Measurements from ENCODE around the gene SUSD2. TPM values are rescaled to one million over a fixed set of nuclear protein-coding genes. Genes with fewer than 3 reads are reported as not detected.
"Not testable (repeated sequence)": the region's sequence is repeated elsewhere in the genome, so short reads cannot be mapped to it uniquely, and the experiment has no call there.

SUSD2 gene
- total RNA-seq, 2 experiments from 2014 or later: 1.0 to 1.1 TPM

DNA sequence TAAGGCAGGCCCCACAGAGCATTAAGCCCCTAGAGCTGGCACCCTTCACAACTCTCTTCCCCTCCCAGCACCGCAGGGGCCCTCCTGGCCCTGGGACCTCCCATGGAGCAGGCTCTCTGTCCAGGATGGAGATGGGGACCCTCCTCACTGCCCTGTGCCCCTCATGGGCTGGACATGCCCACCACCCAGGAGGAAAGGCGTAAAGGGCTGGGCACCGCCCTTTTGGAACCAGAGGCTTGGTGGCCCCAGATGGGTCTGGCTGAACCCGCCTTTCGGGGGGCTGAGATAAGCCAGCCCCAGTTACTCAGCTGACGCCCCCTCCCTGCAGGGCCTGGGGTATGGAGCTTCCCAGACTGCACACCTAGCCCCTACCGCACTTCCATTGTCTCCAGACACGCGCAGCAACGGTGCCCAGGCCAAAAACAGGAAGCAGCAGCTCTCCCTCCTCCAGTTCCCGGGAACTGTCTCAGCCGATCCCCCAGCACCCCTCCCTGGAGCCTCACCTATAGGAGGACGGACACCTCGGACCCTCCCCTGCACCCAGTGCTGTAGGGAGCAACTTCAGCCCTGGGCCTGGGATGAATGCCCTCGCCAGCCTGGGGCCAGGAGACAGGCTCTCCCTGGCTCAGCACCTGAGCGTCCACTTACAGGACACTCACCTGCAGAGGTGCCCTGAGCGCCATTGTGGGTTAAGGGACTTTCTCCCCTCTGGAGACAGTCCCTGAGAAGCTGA is 1.6 kb upstream of the SUSD2 start:
- POLR2A ChIA-PET: no interaction called here
- no peaks in the 10 kb centered on the region for H3K27me3 Mint-ChIP-seq
- peaks cover 3% of the 10 kb centered on the region for H3K4me1 Mint-ChIP-seq
- H3K9me3 Mint-ChIP-seq: no peaks in the 10 kb centered on the region
- DNase-seq: no peak
- H3K4me3 Mint-ChIP-seq: no peak overlapping the region
- peaks cover 5% of the 10 kb centered on the region for H3K36me3 Mint-ChIP-seq (ENCODE audit: low read depth)
- CTCF ChIA-PET: interaction anchor here (1.1 to 2.8 kb wide), 3 partner anchors 10 to 30 kb away, joined by 3 to 8 read pairs (median 6); no protein-coding TSS in a partner anchor
- H3K27ac Mint-ChIP-seq: no peak overlapping the region

DNA sequence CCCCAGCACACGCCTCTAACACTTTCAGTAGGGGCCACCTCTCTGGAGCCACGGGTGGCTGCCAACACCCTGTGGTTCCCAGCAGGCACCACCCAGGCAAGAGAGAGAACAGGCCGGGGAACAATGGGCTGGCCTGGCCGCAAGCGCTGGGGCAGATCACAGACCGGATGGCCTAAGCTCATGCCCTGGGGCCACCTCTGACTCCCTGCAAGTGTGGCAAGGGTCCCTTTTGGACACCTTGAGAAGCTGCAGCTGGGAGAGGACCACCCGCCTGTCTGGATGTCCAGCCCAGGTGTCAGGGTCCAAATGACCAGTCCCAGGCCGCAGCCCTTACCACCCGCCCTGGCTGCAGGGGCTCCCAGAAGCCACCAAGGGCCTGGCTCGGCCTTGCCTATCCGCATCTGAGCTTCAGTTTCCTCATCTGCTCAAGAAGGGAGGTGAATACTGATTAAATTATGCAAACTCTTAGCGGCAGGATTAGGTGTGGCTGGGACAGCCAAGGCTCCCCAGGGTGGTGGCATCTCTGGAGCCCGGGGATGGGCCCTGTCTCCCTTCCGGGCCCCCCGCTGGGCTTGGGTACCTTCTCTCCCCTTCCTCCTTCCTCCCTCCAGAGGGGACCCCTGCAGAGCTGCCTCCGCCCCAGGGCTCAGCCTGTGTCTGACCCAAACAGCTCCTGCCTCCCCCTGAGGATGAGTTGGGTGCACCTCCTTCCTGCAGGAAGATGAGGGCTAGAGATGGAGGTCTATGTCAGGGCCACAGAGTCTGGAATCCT is 785 bp upstream of the SUSD2 start:
- Mint-ChIP-seq H3K9me3 (no peaks in the 10 kb centered on the region), H3K36me3 (ENCODE audit: low read depth) (peaks cover 3% of the 10 kb centered on the region), H3K27me3 (no peaks in the 10 kb centered on the region), H3K27ac (no peak overlapping the region), H3K4me3 (no peak overlapping the region), H3K4me1 (peaks cover 3% of the 10 kb centered on the region)
- CTCF ChIA-PET: no interaction called here
- DNase-seq: no peak
- POLR2A ChIA-PET: no interaction called here

DNA sequence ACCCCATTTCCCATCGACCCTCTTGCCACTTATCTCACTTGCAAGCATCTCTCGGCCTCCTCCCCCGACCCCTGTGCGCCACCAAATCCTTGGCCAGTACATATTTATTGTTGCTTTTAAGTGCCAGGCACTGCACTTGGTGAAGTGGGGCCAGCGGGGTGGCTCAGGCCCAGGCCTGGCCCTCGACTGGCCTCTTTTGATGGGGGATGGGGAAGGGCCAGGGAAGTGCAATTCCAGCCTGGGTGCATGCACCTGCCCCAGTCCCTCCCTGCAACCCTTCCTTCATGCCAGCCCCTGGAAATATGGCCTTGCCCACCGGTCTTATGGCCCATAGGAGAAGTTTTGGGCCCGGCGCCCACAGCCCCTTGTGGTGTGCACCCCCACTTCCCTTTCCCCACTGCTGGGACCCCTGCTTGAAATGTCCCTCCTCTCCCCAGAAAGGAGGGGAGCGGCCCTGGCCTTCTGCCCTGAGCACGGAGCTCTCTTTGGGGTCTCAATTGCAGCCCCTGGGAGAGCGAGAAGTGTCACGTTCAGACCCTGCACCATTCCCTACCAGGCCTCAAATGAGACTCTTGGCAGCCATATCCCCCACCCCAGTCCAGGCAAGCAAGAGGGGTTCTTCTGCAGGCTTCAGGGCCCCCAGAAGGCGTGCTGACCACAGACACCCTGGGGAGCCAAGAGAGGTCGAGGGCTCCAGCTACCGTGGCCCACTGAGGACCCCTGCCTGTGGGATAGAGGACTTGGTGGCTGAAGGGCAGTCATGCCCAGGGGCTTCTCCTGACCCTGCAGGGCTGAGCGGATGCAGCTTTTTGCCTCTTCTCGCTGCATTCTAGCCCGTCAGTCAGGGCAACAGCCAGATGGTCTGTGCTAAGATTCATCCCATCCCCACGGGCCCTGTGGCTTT is 961 bp downstream of the SUSD2 start:
- no peak overlapping the region for H3K27ac Mint-ChIP-seq
- H3K9me3 Mint-ChIP-seq: no peaks in the 10 kb centered on the region
- peaks cover 3% of the 10 kb centered on the region for H3K4me1 Mint-ChIP-seq
- ChIA-PET CTCF (no interaction called here), POLR2A (no interaction called here)
- no peak overlapping the region for H3K4me3 Mint-ChIP-seq
- H3K36me3 Mint-ChIP-seq (ENCODE audit: low read depth): peaks cover 3% of the 10 kb centered on the region
- H3K27me3 Mint-ChIP-seq: no peaks in the 10 kb centered on the region
- DNase-seq: no peak

DNA sequence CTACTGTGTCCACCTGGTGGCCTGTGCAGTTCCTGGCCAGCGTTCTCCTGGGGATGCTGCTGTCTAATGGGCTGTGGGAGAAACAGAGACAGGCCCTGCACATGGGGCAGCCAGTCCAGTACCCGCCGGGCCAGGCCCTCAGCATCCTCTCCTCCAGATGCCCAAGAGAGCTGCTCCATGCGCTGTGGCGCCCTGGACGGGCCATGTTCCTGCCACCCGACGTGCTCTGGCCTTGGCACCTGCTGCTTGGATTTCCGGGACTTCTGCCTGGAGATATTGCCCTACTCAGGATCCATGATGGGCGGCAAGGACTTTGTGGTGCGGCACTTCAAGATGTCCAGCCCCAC is 1.6 kb downstream of the SUSD2 start:
- POLR2A ChIA-PET, CTCF ChIA-PET: not testable (repeated sequence)

DNA sequence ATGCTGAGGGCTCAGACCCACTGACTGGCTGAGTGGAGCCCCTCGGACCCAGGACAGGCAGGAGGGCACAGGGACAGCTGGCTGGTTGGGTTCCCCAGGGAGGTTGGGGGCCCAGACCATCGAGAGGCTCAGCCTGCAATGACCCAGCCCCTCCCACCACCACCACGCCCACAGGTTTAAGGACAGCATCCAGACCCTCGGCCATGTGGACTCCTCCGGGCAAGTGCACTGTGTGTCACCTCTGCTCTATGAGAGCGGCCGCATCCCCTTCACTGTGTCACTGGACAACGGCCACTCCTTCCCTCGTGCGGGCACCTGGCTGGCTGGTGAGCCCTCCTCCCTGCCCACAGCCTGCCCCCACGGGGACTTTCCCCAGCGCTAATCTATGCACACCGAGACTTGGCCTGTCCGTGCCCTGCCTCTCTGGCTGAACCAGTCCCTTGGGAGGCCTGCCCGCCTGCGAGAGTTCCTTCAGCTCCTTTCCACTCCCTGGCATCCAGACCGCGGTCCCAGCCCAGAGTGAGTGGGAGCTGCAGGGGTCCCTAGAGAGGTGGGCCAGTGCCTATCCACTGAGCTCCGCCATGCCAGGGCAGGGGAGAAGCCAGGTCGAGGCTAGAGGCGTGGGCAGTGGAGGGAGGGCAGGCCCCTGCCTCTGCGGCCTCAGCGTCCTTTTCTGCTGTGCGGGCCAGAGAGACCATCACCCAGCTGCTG is 2.2 kb downstream of the SUSD2 start:
- Mint-ChIP-seq H3K4me3 (no peak overlapping the region), H3K4me1 (peaks cover 1% of the 10 kb centered on the region), H3K36me3 (ENCODE audit: low read depth) (peaks cover 2% of the 10 kb centered on the region), H3K9me3 (no peaks in the 10 kb centered on the region), H3K27me3 (no peaks in the 10 kb centered on the region), H3K27ac (no peak overlapping the region)
- POLR2A ChIA-PET: no interaction called here
- CTCF ChIA-PET: interaction anchor here (1.3 kb wide), 1 partner anchor 8 kb away, joined by 3 read pairs; no protein-coding TSS in a partner anchor
- DNase-seq: no peak

More for the DNA sequence above, 1.6 kb downstream of the SUSD2 start:
- not testable (repeated sequence) for H3K27ac Mint-ChIP-seq; H3K27me3 Mint-ChIP-seq; DNase-seq; H3K36me3 Mint-ChIP-seq (ENCODE audit: low read depth); H3K4me3 Mint-ChIP-seq; H3K9me3 Mint-ChIP-seq; H3K4me1 Mint-ChIP-seq

DNA sequence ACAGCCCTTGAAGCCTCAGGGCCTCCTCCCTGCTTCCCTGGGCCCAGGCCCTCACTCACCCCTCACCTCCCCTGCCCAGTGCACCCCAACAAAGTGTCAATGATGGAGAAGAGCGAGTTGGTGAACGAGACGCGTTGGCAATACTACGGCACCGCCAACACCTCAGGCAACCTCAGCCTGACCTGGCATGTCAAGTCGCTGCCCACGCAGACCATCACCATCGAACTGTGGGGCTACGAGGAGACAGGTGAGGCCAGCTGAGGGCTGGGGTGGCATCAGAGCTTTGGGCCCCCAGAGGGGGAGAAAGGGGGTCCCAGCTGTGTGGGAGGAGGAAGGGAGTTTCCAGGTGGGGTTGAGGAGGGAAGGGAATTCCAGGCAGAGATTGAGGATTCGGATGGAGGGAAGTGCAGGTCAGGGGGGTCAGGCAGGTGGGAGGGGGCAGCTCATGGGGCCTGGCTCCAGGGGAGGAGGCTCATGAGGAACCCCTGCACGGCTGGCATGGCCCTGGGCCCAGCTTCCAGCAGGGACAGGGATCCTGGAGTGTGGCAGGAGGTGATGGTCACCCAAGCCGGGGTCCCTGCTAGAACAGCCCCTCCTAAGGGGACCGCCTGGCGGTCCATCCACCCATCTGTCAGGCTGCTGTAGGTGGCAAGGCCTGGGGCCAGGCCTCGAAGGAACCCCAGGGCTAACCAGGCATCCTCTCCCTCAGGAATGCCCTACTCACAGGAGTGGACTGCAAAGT is 2.9 kb downstream of the SUSD2 start:
- no peak overlapping the region for H3K27ac Mint-ChIP-seq
- no peak overlapping the region for H3K4me3 Mint-ChIP-seq
- no peaks in the 10 kb centered on the region for H3K36me3 Mint-ChIP-seq (ENCODE audit: low read depth)
- ChIA-PET CTCF (interaction anchor here (1.3 kb wide), 1 partner anchor 9 kb away, joined by 3 read pairs; no protein-coding TSS in a partner anchor), POLR2A (no interaction called here)
- DNase-seq: no peak
- H3K27me3 Mint-ChIP-seq: no peaks in the 10 kb centered on the region
- H3K4me1 Mint-ChIP-seq: peaks cover 1% of the 10 kb centered on the region
- H3K9me3 Mint-ChIP-seq: no peaks in the 10 kb centered on the region

DNA sequence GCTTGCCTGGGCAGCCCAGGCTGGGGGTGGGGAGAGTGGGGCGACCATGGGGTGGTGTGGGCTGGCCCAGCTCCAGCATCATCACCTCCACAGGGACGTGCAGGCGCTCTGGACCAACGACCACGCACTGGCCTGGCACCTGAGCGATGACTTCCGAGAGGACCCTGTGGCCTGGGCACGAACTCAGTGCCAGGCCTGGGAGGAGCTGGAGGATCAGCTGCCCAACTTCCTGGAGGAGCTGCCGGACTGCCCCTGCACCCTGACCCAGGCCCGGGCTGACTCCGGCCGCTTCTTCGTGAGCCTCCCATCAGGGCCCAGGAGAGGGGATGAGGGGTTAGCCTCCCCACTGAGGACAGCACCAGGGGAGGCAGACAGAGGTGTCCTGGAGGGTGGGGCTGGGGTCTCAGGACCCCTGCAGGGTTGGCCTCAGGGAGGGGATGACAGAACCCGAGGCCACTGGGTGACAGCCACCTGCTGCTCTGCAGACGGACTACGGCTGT is 3.8 kb downstream of the SUSD2 start:
- peaks cover 8% of the 10 kb centered on the region for H3K4me1 Mint-ChIP-seq
- no peak for DNase-seq
- no peak overlapping the region for H3K4me3 Mint-ChIP-seq
- ChIA-PET POLR2A (no interaction called here), CTCF (no interaction called here)
- no peaks in the 10 kb centered on the region for H3K27me3 Mint-ChIP-seq
- H3K36me3 Mint-ChIP-seq (ENCODE audit: low read depth): no peaks in the 10 kb centered on the region
- no peak overlapping the region for H3K27ac Mint-ChIP-seq
- no peaks in the 10 kb centered on the region for H3K9me3 Mint-ChIP-seq

DNA sequence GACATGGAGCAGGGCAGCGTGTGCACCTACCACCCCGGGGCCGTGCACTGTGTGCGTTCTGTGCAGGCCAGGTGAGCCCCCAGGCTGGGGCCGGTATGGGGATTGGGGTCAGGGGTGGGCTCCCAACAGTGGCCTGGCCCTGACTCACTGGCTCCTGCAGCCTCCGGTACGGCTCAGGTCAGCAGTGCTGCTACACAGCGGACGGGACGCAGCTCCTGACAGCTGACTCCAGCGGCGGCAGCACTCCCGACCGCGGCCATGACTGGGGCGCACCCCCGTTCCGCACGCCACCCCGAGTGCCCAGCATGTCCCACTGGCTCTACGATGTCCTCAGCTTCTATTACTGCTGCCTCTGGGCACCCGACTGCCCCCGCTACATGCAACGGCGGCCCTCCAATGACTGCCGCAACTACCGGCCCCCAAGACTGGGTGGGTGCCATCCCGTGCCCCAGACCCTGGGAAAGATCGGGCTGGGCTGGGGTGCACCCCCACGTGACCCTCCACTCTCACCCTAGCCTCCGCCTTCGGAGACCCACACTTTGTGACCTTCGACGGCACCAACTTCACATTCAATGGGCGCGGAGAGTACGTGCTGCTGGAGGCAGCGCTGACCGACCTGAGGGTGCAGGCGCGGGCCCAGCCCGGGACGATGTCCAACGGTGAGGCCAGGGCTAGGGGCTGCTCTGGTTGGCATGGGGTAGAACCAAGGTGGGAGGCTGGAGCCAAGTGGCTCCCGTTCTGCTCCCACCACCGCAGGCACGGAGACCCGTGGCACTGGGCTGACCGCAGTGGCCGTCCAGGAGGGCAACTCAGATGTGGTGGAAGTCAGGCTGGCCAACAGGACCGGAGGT is 4.4 kb downstream of the SUSD2 start:
- no peaks in the 10 kb centered on the region for H3K9me3 Mint-ChIP-seq
- peaks cover 8% of the 10 kb centered on the region for H3K4me1 Mint-ChIP-seq
- ChIA-PET POLR2A (no interaction called here), CTCF (no interaction called here)
- no peaks in the 10 kb centered on the region for H3K36me3 Mint-ChIP-seq (ENCODE audit: low read depth)
- no peak overlapping the region for H3K27ac Mint-ChIP-seq
- no peaks in the 10 kb centered on the region for H3K27me3 Mint-ChIP-seq
- no peak for DNase-seq
- no peak overlapping the region for H3K4me3 Mint-ChIP-seq

DNA sequence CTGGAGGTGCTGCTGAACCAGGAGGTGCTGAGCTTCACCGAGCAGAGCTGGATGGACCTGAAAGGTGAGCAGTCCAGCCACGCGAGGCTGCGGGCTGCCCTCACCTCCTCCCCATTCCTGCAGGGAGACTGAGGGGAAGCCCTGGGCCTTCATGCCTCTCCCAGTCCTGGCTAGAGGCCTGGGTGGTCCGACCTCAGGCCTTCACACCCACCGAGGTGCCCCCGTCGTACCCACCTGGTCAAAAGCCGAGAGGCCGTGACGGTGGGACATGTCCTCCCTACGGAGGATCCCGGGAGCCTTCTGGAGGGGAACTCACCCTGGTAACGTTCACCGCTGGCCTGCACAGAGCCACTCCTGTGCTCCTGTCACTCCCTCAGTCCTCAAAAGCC is 5.1 kb downstream of the SUSD2 start:
- no peak for DNase-seq
- Mint-ChIP-seq H3K36me3 (ENCODE audit: low read depth) (no peaks in the 10 kb centered on the region), H3K4me3 (no peak overlapping the region), H3K4me1 (peaks cover 8% of the 10 kb centered on the region), H3K27me3 (no peaks in the 10 kb centered on the region), H3K27ac (no peak overlapping the region), H3K9me3 (no peaks in the 10 kb centered on the region)
- ChIA-PET POLR2A (no interaction called here), CTCF (no interaction called here)

DNA sequence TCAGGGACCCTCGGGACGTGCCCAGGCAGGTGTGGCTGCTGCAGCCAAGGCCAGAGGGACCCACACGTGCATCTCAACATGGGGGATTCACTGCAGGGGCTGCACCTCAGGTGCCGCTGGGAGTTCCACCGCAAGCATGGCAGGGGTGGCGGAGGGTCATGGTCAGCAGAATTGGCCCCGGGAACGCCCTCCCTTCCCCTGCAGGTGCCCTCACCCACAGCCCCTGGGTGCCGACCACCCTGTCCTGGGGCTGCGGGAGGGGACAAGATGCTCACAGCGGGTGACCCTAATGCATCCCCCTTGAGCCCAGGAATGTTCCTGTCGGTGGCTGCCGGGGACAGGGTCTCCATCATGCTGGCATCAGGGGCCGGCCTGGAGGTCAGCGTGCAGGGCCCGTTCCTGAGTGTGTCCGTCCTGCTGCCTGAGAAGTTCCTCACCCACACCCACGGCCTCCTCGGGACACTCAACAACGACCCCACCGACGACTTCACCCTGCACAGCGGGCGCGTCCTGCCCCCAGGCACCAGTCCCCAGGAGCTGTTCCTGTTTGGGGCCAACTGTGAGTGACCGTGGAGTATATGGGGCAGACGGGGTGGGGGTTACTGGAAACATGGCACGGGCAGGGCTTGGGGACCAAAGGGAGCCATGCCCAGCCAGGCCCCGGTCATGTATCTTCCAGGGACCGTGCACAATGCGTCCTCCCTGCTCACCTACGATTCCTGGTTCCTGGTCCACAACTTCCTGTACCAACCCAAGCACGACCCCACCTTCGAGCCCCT is 5.8 kb downstream of the SUSD2 start:
- no peak for DNase-seq
- CTCF ChIA-PET: no interaction called here
- no peaks in the 10 kb centered on the region for H3K36me3 Mint-ChIP-seq (ENCODE audit: low read depth)
- no peak overlapping the region for H3K4me3 Mint-ChIP-seq
- no peaks in the 10 kb centered on the region for H3K9me3 Mint-ChIP-seq
- POLR2A ChIA-PET: no interaction called here
- H3K4me1 Mint-ChIP-seq: peaks cover 8% of the 10 kb centered on the region
- no peaks in the 10 kb centered on the region for H3K27me3 Mint-ChIP-seq
- no peak overlapping the region for H3K27ac Mint-ChIP-seq
